Heart left ventricle (tissue), 13 donors: Measurements from ENCODE around the gene SLC1A7.

ENCODE experiments used
- POLR2A ChIP-seq, 2 donors: fragments of 450-650 bp; IDR thresholded peaks; one replicate each; pipeline ENCODE4 v1.6.1; 2017; ENCODE audit warnings: antibody characterized with exemption in 2 of 2, mild to moderate bottlenecking in 2 of 2, moderate library complexity in 2 of 2
- TF ChIP-seq, protein P1 (sequence below), 12 donors: fragments of 200-600 bp; sonication (generic) in 4 of 12; IDR thresholded peaks; one replicate each; pipeline versions ENCODE4 v1.5.0 to v1.8.0; 2018 to 2022; ENCODE audit warnings: antibody characterized with exemption in 12 of 12, mild to moderate bottlenecking in 5 of 12
- donor health status: ischemic (EF 13 %, LVEDD 7.1; RV severe dilation, severe dysfunction).
- donor health status: DM: no; HTN: yes; CAD: no.
- donor health status: DM: no; HTN: no; CAD: no.
- donor health status: ischemic (EF 25% LVEDD 6.9; RV normal size, moderate dysfunction).
- donor health status: ischemic (EF 25% LVEDD 5.7; RV mildly dilated, moderate dysfunction).
- donor health status: ischemic (EF 35%, LVEDD 5.7; RV mildly dilated, moderate dysfunction).
- donor health status: nonischemic (EF 11% LVEDD 7.7; RV severe dilation, severe dysfunction).
- donor health status: DM: yes; HTN: yes; CAD: no.
- donor health status: PGD.
- donor health status: ischemic (EF 29% LVEDD 5.4; RV normal size, mild dysfunction).
- donor health status: nonischemic (EF 23%, LVEDD 6.1; RV moderate dilation, normal function).

DNA sequence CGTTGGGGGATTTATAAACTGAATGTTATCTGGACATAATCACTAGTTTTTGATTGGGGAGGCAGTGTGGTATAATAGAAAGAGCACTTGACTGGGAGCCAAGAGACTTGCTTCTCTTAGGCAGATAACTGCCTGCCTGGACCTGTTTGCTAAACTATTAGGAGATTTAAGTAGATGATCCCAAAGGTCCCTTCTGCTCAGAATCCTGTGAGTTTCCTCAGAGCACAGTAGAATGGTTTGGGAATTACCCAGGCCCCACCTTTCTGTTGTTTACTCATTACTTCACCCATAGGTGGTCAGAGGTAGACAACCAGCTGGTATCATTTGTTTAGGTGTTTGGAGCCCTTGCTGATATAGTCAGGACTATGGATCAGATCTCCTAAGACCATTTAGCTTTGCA, 90.8 kb downstream of the SLC1A7 start:
- TF ChIP-seq, protein P1, sequence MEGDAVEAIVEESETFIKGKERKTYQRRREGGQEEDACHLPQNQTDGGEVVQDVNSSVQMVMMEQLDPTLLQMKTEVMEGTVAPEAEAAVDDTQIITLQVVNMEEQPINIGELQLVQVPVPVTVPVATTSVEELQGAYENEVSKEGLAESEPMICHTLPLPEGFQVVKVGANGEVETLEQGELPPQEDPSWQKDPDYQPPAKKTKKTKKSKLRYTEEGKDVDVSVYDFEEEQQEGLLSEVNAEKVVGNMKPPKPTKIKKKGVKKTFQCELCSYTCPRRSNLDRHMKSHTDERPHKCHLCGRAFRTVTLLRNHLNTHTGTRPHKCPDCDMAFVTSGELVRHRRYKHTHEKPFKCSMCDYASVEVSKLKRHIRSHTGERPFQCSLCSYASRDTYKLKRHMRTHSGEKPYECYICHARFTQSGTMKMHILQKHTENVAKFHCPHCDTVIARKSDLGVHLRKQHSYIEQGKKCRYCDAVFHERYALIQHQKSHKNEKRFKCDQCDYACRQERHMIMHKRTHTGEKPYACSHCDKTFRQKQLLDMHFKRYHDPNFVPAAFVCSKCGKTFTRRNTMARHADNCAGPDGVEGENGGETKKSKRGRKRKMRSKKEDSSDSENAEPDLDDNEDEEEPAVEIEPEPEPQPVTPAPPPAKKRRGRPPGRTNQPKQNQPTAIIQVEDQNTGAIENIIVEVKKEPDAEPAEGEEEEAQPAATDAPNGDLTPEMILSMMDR (IDR thresholded peaks at IDR 0.05) = no peak
- no peak for TF ChIP-seq POLR2A (IDR thresholded peaks at IDR 0.05)
